Measurements from ENCODE around the gene PSEN2.
"Not testable (repeated sequence)": the region's sequence is repeated elsewhere in the genome, so short reads cannot be mapped to it uniquely, and the experiment has no call there.

The PSEN2 gene

GRCh38 chr1:226870401-226871279, at the start of gene PSEN2:
TSS of gene PSEN2 (plus strand) at chr1:226870616. CDS start at chr1:226881908, 11,292 bp downstream.
- peak; percentile 27 for DNase-seq (ENCODE audit: low read depth)

- DNase-seq (ENCODE audit: low read depth): no peak
Measured at GRCh38 chr1:226820941-226821718, 49.3 kb upstream of the PSEN2 start.

- DNase-seq (ENCODE audit: low read depth): no peak
Measured at GRCh38 chr1:226821719-226822085, 48.7 kb upstream of the PSEN2 start.

- no peak for DNase-seq (ENCODE audit: low read depth)
Measured at GRCh38 chr1:226823643-226824042, 46.8 kb upstream of the PSEN2 start.

GRCh38 chr1:226825037-226825745, 45.2 kb upstream of the PSEN2 start:
- no peak for DNase-seq (ENCODE audit: low read depth)

GRCh38 chr1:226825746-226826100, 44.7 kb upstream of the PSEN2 start:
- DNase-seq (ENCODE audit: low read depth): no peak

- DNase-seq (ENCODE audit: low read depth): no peak
Measured at GRCh38 chr1:226826479-226827261, 43.7 kb upstream of the PSEN2 start.

- DNase-seq (ENCODE audit: low read depth): no peak
Measured at GRCh38 chr1:226827458-226827857, 43.0 kb upstream of the PSEN2 start.

GRCh38 chr1:226827968-226828513, 42.4 kb upstream of the PSEN2 start:
- DNase-seq (ENCODE audit: low read depth): peak; percentile 96

GRCh38 chr1:226829105-226829504, 41.3 kb upstream of the PSEN2 start:
- DNase-seq (ENCODE audit: low read depth): no peak

GRCh38 chr1:226831953-226832352, 38.5 kb upstream of the PSEN2 start:
- no peak for DNase-seq (ENCODE audit: low read depth)

- no peak for DNase-seq (ENCODE audit: low read depth)
Measured at GRCh38 chr1:226832613-226833012, 37.8 kb upstream of the PSEN2 start.

- not testable (repeated sequence) for DNase-seq (ENCODE audit: low read depth)
Measured at GRCh38 chr1:226834179-226834578, 36.2 kb upstream of the PSEN2 start.

GRCh38 chr1:226835396-226835795, 35.0 kb upstream of the PSEN2 start:
- DNase-seq (ENCODE audit: low read depth): not testable (repeated sequence)

- not testable (repeated sequence) for DNase-seq (ENCODE audit: low read depth)
Measured at GRCh38 chr1:226837966-226838365, 32.5 kb upstream of the PSEN2 start.

- DNase-seq (ENCODE audit: low read depth): no peak
Measured at GRCh38 chr1:226838456-226838855, 32.0 kb upstream of the PSEN2 start.

- no peak for DNase-seq (ENCODE audit: low read depth)
Measured at GRCh38 chr1:226845624-226846023, 24.8 kb upstream of the PSEN2 start.

- no peak for DNase-seq (ENCODE audit: low read depth)
Measured at GRCh38 chr1:226846786-226847185, 23.6 kb upstream of the PSEN2 start.

- DNase-seq (ENCODE audit: low read depth): not testable (repeated sequence)
Measured at GRCh38 chr1:226854548-226854947, 15.9 kb upstream of the PSEN2 start.

- no peak for DNase-seq (ENCODE audit: low read depth)
Measured at GRCh38 chr1:226862890-226863289, 7.5 kb upstream of the PSEN2 start.

GRCh38 chr1:226863446-226863845, 7.0 kb upstream of the PSEN2 start:
- DNase-seq (ENCODE audit: low read depth): no peak

All from activated T-cell treated with anti-CD3 and anti-CD28 coated beads for 1 hour (primary cell).